ENCODE data around the gene ZXDB.

- TF ChIP-seq MYC (IDR thresholded peaks at IDR 0.05; ENCODE audit: insufficient read depth, insufficient read length, insufficient replicate concordance, low read length, severe bottlenecking) = no peak
- TF ChIP-seq MAX (IDR thresholded peaks at IDR 0.05; ENCODE audit: low read depth, low read length) = no peak
- TF ChIP-seq CTCF (IDR thresholded peaks at IDR 0.05 in 2 of 3, conservative IDR thresholded peaks at IDR 0.05 in 1 of 3; ENCODE audit: control insufficient read depth in 2 of 3, extremely low read depth in 1 of 3, insufficient read depth in 1 of 3, low read depth in 3 of 3, low read length in 3 of 3) = no peak
- no peak for TF ChIP-seq SPI1 (IDR thresholded peaks at IDR 0.05; ENCODE audit: borderline replicate concordance, insufficient read depth, low read depth, low read length)
- TF ChIP-seq, protein P1, sequence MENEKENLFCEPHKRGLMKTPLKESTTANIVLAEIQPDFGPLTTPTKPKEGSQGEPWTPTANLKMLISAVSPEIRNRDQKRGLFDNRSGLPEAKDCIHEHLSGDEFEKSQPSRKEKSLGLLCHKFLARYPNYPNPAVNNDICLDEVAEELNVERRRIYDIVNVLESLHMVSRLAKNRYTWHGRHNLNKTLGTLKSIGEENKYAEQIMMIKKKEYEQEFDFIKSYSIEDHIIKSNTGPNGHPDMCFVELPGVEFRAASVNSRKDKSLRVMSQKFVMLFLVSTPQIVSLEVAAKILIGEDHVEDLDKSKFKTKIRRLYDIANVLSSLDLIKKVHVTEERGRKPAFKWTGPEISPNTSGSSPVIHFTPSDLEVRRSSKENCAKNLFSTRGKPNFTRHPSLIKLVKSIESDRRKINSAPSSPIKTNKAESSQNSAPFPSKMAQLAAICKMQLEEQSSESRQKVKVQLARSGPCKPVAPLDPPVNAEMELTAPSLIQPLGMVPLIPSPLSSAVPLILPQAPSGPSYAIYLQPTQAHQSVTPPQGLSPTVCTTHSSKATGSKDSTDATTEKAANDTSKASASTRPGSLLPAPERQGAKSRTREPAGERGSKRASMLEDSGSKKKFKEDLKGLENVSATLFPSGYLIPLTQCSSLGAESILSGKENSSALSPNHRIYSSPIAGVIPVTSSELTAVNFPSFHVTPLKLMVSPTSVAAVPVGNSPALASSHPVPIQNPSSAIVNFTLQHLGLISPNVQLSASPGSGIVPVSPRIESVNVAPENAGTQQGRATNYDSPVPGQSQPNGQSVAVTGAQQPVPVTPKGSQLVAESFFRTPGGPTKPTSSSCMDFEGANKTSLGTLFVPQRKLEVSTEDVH (IDR thresholded peaks at IDR 0.05; ENCODE audit: low read depth, partially characterized antibody) = no peak
- no peak for TF ChIP-seq ZNF384 (IDR thresholded peaks at IDR 0.05; ENCODE audit: borderline replicate concordance, low read depth, low read length)
- TF ChIP-seq RELA (IDR thresholded peaks at IDR 0.05; ENCODE audit: borderline replicate concordance, partially characterized antibody) = no peak
- TF ChIP-seq ZNF274 (IDR thresholded peaks at IDR 0.05; ENCODE audit: insufficient read depth, insufficient read length) = no peak
- TF ChIP-seq ASH2L (IDR thresholded peaks at IDR 0.05; ENCODE audit: borderline replicate concordance, low read depth) = no peak
- no peak for TF ChIP-seq NR2C2 (IDR thresholded peaks at IDR 0.05; ENCODE audit: borderline replicate concordance, control insufficient read depth, insufficient read length, low read depth)
- TF ChIP-seq, protein P2, sequence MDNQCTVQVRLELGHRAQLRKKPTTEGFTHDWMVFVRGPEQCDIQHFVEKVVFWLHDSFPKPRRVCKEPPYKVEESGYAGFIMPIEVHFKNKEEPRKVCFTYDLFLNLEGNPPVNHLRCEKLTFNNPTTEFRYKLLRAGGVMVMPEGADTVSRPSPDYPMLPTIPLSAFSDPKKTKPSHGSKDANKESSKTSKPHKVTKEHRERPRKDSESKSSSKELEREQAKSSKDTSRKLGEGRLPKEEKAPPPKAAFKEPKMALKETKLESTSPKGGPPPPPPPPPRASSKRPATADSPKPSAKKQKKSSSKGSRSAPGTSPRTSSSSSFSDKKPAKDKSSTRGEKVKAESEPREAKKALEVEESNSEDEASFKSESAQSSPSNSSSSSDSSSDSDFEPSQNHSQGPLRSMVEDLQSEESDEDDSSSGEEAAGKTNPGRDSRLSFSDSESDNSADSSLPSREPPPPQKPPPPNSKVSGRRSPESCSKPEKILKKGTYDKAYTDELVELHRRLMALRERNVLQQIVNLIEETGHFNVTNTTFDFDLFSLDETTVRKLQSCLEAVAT (IDR thresholded peaks at IDR 0.05) = no peak
- TF ChIP-seq EP300 (IDR thresholded peaks at IDR 0.05; ENCODE audit: borderline replicate concordance in 1 of 2, control insufficient read depth in 1 of 2, low read depth in 2 of 2, low read length in 2 of 2) = no peak
- TF ChIP-seq RCOR1 (conservative IDR thresholded peaks at IDR 0.05; ENCODE audit: low read depth, low read length) = no peak
- TF ChIP-seq BMI1 (IDR thresholded peaks at IDR 0.05; ENCODE audit: borderline replicate concordance) = no peak
These were observed 8.3 kb upstream of the ZXDB start for GRCh38 chrX:57583477-57583876.
